ENCODE measurements around the gene PLA2G4E. TPM values are rescaled to one million over a fixed set of nuclear protein-coding genes. Genes with fewer than 3 reads are reported as not detected.

PLA2G4E gene
- total and polyA plus RNA-seq, 2 of the 13 experiments (the other 11 are each of a cell fraction or from before 2014, with no cell fraction given) = not detected

DNA sequence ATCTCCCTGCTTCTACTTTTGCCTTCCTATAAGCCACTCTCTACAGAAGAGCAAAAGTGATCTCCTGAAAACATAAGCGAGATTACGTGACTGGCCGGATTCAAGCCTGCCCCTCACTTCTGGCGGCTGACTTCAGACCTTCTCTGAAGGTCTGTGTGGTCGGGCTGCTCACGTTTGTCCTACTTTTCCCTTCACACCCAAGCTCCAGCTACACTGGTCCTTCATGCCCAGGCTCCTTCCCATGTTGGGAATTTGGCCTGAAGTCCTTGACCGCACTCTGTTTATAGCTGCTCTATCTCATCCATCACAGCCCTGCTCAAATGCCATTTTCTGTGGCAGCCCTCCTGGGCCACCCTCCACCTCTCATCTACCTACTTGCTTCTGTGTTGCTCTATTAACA, 6.7 kb upstream of the PLA2G4E start:
- Histone ChIP-seq H3K4me3 (replicated peaks in 1 of 3; ENCODE audit: insufficient read depth in 1 of 3, low read depth in 2 of 3, low read length in 3 of 3) (no peak overlapping the region), H3K36me3 (replicated peaks in 1 of 2; ENCODE audit: control insufficient read depth in 1 of 2, insufficient read depth in 2 of 2, low read length in 2 of 2) (no peaks in the 10 kb centered on the region), H3K9me3 (ENCODE audit: low read length) (0 out of 2 replicates have a peak, but pooled peaks cover 4% of the 10 kb centered on the region), H3K4me2 (ENCODE audit: low read depth, low read length) (no peak overlapping the region), H3K4me1 (ENCODE audit: insufficient read depth, low read length) (peaks cover 14% of the 10 kb centered on the region), H2AFZ (ENCODE audit: low read length) (no peak overlapping the region), H3K27ac (ENCODE audit: extremely low read length, insufficient read depth, low read length) (no peak overlapping the region), H4K20me1 (ENCODE audit: insufficient read depth, low read length) (no peaks in the 10 kb centered on the region), H3K27me3 (ENCODE audit: control insufficient read depth in 1 of 2, insufficient read depth in 2 of 2, low read length in 2 of 2) (peaks cover 0 to 11% of the 10 kb centered on the region in 2 experiments; a peak in 1 of 5 replicates), H3K79me2 (ENCODE audit: insufficient read depth, low read length) (no peaks in the 10 kb centered on the region), H3K9ac (ENCODE audit: insufficient read depth, low read depth, low read length) (no peak overlapping the region)
- CTCF ChIA-PET (ENCODE audit: low intra/inter-chr PET ratio, low total read pairs) = no interaction called here
- in situ Hi-C loops (cut with HindIII; ENCODE audit: extremely low pct_ligation_motif_present, low pct_unique_long_range_greater_than_20kb) (no loop called here), intact Hi-C loops (cut with micrococcal nuclease; ENCODE audit: unreplicated experiment) (no loop called here)
- no peak for TF ChIP-seq KAT2B (IDR thresholded peaks at IDR 0.05; ENCODE audit: borderline replicate concordance, low read depth, low read length)
- TF ChIP-seq SCMH1 (CRISPR knock-in tag; IDR thresholded peaks at IDR 0.05; ENCODE audit: borderline replicate concordance) = no peak
- no peak for TF ChIP-seq TEAD2 (CRISPR knock-in tag; IDR thresholded peaks at IDR 0.05)
- TF ChIP-seq, protein P1, sequence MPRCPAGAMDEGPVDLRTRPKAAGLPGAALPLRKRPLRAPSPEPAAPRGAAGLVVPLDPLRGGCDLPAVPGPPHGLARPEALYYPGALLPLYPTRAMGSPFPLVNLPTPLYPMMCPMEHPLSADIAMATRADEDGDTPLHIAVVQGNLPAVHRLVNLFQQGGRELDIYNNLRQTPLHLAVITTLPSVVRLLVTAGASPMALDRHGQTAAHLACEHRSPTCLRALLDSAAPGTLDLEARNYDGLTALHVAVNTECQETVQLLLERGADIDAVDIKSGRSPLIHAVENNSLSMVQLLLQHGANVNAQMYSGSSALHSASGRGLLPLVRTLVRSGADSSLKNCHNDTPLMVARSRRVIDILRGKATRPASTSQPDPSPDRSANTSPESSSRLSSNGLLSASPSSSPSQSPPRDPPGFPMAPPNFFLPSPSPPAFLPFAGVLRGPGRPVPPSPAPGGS (CRISPR knock-in tag; IDR thresholded peaks at IDR 0.05) = no peak
- no peak for TF ChIP-seq ZNF34 (CRISPR knock-in tag; IDR thresholded peaks at IDR 0.05; ENCODE audit: borderline replicate concordance)
- DNase-seq (ENCODE audit: low spot score) (no peak), ATAC-seq (no peak), FAIRE-seq (no peak)
- no TSS peak for BruUV-seq (replicated peaks)
- WGBS (ENCODE audit: low lambda C conversion rate) = 39% methylated on average over 7 of the region's 7 CpGs
- POLR2A ChIA-PET = no interaction called here

DNA sequence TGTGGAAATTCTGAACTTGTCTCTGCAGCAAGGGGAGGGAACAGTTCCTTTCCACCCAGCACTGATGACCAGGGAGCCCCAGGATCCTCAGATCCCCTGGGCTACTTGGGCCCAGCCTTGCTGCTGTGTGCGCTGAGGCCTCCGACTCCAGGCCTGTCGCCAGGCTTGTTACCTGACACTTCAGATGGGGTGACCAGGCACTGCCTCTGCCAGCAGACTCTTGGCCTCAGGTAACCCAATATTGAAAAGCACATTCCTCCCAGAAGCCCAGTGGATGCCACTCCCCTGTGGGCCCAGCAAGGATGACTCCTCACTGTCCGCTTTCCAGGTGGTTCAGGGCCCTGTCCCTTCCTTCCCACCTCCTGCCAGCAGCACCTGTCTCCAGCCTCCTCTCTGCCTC, 3.5 kb upstream of the PLA2G4E start:
- intact Hi-C loops (cut with micrococcal nuclease; ENCODE audit: unreplicated experiment) (no loop called here), in situ Hi-C loops (cut with HindIII; ENCODE audit: extremely low pct_ligation_motif_present, low pct_unique_long_range_greater_than_20kb) (no loop called here)
- DNase-seq (ENCODE audit: low spot score) = no peak
- Histone ChIP-seq H3K4me3 (replicated peaks in 1 of 3; ENCODE audit: insufficient read depth in 1 of 3, low read depth in 2 of 3, low read length in 3 of 3) (no peak overlapping the region), H3K9me3 (ENCODE audit: low read length) (no peaks in the 10 kb centered on the region), H3K79me2 (ENCODE audit: insufficient read depth, low read length) (no peaks in the 10 kb centered on the region), H3K9ac (ENCODE audit: insufficient read depth, low read depth, low read length) (no peak overlapping the region), H3K27me3 (ENCODE audit: control insufficient read depth in 1 of 2, insufficient read depth in 2 of 2, low read length in 2 of 2) (peaks cover 0 to 8% of the 10 kb centered on the region in 2 experiments; a peak in 1 of 5 replicates), H2AFZ (ENCODE audit: low read length) (no peak overlapping the region), H3K4me1 (ENCODE audit: insufficient read depth, low read length) (peaks cover 10% of the 10 kb centered on the region), H3K36me3 (replicated peaks in 1 of 2; ENCODE audit: control insufficient read depth in 1 of 2, insufficient read depth in 2 of 2, low read length in 2 of 2) (no peaks in the 10 kb centered on the region), H3K27ac (ENCODE audit: extremely low read length, insufficient read depth, low read length) (no peak overlapping the region), H4K20me1 (ENCODE audit: insufficient read depth, low read length) (no peaks in the 10 kb centered on the region), H3K4me2 (ENCODE audit: low read depth, low read length) (no peak overlapping the region)
- FAIRE-seq = no peak
- no TSS peak for BruUV-seq (replicated peaks)
- WGBS (ENCODE audit: low lambda C conversion rate) = no CpG with 5 or more reads among the region's 4 CpGs
- ChIA-PET CTCF (ENCODE audit: low intra/inter-chr PET ratio, low total read pairs) (no interaction called here), POLR2A (no interaction called here)
- ATAC-seq = no peak
- TF ChIP-seq, protein P2, sequence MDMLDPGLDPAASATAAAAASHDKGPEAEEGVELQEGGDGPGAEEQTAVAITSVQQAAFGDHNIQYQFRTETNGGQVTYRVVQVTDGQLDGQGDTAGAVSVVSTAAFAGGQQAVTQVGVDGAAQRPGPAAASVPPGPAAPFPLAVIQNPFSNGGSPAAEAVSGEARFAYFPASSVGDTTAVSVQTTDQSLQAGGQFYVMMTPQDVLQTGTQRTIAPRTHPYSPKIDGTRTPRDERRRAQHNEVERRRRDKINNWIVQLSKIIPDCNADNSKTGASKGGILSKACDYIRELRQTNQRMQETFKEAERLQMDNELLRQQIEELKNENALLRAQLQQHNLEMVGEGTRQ (IDR thresholded peaks at IDR 0.05; ENCODE audit: low read depth, low read length) = no peak
- TF ChIP-seq, protein P2 (CRISPR knock-in tag; IDR thresholded peaks at IDR 0.05; ENCODE audit: borderline replicate concordance) = no peak
- TF ChIP-seq, protein P3, sequence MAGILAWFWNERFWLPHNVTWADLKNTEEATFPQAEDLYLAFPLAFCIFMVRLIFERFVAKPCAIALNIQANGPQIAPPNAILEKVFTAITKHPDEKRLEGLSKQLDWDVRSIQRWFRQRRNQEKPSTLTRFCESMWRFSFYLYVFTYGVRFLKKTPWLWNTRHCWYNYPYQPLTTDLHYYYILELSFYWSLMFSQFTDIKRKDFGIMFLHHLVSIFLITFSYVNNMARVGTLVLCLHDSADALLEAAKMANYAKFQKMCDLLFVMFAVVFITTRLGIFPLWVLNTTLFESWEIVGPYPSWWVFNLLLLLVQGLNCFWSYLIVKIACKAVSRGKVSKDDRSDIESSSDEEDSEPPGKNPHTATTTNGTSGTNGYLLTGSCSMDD (CRISPR knock-in tag; IDR thresholded peaks at IDR 0.05) = no peak
- TF ChIP-seq ZNF274 (CRISPR knock-in tag; IDR thresholded peaks at IDR 0.05) (no peak), ZNF224 (CRISPR knock-in tag; IDR thresholded peaks at IDR 0.05) (no peak), NCOR1 (IDR thresholded peaks at IDR 0.05; ENCODE audit: borderline replicate concordance, low read length) (no peak), TCF7 (IDR thresholded peaks at IDR 0.05; ENCODE audit: low read depth) (no peak), GATAD2A (CRISPR knock-in tag; IDR thresholded peaks at IDR 0.05) (no peak)
- TF ChIP-seq, protein P4, sequence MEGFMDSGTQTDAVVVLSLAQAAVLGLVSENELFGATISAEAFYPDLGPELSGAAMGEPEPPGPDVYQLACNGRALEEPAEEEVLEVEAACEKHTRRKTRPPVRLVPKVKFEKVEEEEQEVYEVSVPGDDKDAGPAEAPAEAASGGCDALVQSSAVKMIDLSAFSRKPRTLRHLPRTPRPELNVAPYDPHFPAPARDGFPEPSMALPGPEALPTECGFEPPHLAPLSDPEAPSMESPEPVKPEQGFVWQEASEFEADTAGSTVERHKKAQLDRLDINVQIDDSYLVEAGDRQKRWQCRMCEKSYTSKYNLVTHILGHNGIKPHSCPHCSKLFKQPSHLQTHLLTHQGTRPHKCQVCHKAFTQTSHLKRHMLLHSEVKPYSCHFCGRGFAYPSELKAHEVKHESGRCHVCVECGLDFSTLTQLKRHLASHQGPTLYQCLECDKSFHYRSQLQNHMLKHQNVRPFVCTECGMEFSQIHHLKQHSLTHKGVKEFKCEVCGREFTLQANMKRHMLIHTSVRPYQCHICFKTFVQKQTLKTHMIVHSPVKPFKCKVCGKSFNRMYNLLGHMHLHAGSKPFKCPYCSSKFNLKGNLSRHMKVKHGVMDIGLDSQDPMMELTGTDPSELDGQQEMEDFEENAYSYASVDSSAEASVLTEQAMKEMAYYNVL (CRISPR knock-in tag; IDR thresholded peaks at IDR 0.05; ENCODE audit: borderline replicate concordance) = no peak

Data from HepG2 (cell line).